GM21737 (cell line): ENCODE results near the gene IFT122.
"Not testable (repeated sequence)": the region's sequence is repeated elsewhere in the genome, so short reads cannot be mapped to it uniquely, and the experiment has no call there.

Source experiments
- ATAC-seq: cut with Tn5 transposase; IDR thresholded peaks from one replicate; pipeline ENCODE4 v1.9.1; 2021; ENCODE audit warnings: mild to moderate bottlenecking, moderate library complexity; ENCODE audit not compliant: unreplicated experiment

IFT122 gene

DNA sequence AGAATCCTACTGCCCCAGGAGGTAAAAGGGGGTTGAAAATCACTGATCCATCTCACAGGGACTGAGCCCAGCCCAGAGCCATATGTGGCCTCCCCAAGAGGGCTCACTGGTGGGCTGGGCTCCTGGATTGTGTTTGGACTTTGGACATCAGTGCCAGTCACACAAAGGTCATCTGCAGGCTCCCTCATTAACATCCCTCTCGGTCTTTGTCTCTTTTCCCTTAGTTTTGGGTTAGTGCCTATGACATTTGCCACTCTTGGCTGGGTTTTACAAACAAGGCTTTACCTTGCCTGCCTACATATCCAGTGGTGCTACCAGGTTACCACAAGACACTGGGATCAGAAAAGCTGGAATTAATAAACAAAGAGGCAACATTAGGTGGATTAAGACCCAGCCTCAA lies 27.9 kb downstream of the IFT122 start:
- ATAC-seq = no peak

DNA sequence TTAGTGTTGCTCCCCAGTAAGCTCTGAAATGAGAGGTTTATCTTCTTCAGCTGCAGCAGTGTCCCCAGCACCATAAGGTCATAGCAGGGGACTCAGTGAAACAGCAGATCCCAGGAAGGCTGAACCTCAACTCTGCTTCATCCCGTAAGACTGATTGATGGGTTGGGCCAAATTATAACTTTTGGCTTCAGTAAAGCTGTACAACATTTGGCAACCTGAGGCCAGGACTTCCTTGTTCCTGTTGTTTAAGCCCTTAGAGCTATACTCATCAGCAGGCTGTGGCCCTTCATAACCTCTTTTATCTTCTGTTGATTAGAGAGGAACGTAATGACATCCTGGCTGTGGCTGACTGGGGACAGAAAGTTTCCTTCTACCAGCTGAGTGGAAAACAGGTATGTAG lies 29.0 kb downstream of the IFT122 start:
- no peak for ATAC-seq

DNA sequence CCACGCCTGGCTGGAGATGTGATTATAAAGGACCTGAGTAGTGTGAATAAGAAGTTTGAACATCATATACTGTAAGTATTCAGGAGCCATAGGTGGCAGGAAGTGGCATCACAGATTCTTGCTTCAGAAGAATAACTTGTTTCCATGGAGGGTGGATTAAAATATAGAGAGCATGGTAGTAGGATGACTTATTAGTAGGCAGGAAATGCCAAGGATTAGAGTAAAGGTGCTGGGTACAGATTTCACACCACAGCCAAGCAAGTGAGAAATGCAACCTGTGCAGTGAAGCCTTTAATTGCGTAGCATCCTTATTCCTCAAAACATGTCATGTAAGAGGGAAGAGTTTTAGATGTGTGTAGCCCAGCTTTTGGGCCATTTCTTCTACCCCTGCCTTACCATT lies 30.8 kb downstream of the IFT122 start:
- ATAC-seq = no peak

DNA sequence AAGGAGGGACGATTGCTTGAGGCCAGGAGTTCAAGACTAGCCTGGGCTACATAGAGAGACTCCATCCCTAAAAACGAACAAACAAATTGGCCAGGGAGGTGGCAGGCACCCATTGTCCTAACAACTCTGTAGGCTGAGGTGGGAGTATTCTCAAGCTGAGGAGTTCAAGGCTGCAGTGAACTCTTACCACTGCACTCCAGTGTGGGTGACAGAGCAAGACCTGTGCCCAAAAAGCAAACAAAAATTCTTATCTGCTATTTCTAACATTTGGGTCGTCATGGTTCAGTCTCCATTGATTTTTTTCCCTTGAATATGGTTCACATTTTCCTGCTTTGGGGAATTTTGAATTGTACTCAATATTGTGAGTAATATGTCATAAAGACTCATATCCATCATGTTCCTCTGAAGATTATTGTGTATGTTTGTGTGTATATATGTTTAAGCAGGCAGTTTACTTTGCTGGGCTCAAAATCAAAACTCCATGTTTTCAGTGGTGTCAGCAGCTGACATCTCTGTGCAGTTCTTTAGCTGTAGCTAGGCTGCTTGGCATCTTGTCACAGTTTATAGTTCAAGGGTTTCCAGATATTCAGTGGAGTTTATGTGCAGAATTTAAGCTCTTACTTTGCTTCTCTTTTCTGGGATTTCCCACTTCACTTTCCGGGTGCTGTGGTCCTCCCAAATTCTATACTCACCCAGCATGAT lies 33.2 kb downstream of the IFT122 start:
- ATAC-seq = no peak

- no peak for ATAC-seq
Measured at GRCh38 chr3:129473769-129474152, 33.7 kb downstream of the IFT122 start.

DNA sequence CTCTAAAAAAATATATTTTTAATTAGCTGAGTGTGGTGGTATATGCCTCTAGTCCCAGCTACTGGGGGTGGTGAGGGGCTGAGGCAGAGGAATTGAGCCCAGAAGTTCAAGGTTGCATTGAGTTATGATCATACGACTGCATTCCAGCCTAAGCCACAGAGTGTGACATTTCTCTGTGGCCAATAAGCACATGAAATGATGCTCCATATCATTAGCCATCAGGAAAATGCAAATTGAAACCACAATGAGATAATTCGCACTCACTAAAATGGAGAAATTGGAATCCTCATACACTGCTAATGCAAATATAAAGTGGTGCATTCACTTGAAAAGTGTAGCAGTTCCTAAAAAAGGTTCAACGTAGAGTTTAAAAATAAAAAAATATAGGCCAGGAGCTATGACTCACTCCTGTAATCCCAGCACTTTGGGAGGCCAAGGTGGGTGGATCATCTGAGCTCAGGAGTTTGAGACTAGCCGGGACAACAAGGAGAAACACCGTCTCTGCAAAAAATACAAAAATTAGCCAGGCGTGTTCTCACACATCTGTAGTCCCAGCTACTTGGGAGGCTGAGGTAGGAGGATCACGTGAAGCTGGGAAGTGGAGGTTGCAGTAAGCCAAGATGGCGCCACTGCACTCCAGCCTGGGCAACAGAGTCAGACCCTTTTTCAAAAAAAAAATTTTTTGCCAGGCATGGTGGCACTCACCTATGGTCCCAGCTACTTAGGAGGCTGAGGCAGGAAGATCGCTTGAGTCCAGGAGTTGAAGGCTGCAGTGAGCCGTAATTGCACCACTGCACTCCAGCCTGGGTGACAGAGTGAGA lies 35.2 kb downstream of the IFT122 start:
- ATAC-seq = no peak

DNA sequence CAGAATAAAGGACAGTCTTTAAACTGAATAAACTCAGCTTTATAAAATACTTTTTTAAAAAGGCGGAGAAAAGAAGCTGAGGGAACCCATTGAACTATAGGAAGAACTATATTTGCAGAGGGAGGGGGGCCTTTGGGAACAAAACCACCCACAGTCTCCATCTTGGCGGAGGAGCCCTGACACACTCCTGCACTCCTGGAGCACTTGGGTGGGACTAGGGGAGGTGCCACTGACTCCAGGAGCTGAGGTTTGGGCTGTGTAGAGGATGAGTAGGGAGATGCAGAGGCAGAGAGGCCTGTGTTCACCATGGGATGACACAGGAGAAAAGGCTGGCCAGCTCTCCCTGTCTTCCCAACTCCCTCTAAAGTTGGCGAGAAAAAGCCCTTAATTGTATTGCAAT lies 35.8 kb downstream of the IFT122 start:
- no peak for ATAC-seq

DNA sequence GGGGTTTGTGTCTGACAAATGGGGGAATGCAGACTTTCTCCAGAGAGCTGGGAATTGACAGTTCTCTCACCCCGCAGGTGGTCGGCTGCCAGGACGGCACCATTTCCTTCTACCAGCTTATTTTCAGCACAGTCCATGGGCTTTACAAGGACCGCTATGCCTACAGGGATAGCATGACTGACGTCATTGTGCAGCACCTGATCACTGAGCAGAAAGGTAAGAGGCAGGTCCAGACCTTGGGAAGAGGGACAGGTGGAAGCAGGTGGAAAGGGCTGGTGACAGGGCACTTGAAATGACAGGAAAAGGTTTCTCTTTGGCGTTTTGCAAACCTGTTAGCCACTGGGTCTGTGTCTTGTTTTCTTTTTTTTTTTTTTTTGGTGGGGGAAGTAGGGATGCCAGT lies 36.6 kb downstream of the IFT122 start:
- ATAC-seq = no peak

DNA sequence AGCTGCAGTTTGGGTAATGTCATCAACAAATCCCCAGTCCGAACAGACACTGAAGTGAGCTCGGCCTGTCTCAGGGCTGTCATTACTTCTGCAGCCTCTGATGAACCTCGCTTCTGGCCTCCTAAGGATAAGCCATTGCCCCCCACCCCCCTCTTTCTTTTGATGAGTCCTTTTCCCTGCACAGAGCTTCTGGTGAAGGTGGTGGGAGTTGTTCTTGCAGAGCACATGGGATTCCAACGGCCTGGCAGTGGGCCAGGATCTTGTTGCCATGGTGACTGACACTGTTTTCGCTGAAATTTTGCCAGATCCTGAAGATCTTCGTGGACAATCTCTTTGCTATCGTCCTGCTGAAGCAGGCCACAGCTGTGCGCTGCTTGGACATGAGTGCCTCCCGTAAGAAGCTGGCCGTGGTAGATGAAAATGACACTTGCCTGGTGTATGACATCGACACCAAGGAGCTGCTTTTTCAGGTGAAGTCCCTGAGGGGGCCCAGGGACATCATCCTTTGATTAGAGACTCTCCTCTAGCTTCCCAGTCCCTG lies 41.3 kb downstream of the IFT122 start:
- ATAC-seq = not testable (repeated sequence)

DNA sequence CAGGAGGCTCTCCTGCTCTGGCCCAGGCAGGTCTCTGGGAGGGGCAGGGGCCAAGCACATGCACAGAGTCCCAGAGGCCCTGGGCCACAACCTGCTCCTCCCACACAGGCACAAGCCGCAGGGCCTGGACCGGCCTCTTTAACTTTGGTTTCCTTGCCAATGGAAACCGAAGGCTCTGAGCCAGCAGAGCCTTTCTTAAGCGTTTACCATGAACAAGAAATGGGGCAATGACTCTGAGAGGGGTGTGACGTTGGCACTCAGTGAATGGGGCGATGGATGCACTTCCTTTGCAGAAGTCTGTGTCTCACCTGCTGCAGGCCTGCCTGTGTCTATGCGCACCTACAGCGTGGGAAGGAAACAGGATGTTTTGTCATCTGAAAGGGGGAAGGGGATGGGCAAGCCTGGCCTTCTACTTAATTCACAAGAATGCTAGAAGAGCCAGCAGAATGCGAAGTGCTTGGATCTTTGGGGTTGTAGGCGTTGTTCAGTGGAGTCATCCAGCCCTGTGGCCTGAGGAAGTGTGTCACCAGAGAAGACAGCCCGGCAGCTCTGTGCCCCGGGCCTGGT lies 41.8 kb downstream of the IFT122 start:
- no peak for ATAC-seq

GRCh38 chr3:129482721-129483120 lies 42.7 kb downstream of the IFT122 start:
- no peak for ATAC-seq

- no peak for ATAC-seq
Measured at GRCh38 chr3:129483870-129484269, 43.8 kb downstream of the IFT122 start.

DNA sequence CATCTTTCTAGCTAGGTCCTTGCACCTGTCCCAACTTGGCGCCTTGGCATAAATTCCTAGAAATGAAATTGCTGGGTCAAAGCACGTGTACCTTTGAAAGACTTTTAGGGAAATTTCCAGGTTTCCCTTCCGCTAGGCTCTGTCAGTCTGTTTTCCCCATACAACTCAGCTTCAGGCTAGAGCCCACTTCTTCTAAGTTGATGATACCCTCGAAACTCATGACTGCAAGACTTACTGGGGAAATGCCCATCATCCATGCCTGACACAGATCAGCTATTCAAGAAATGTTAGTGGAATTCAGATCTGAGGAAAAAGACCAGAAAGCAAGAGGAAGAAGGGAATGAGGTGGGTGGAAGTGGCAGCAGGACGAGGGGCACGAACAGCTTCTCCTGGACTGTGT lies 45.1 kb downstream of the IFT122 start:
- ATAC-seq = not testable (repeated sequence)

DNA sequence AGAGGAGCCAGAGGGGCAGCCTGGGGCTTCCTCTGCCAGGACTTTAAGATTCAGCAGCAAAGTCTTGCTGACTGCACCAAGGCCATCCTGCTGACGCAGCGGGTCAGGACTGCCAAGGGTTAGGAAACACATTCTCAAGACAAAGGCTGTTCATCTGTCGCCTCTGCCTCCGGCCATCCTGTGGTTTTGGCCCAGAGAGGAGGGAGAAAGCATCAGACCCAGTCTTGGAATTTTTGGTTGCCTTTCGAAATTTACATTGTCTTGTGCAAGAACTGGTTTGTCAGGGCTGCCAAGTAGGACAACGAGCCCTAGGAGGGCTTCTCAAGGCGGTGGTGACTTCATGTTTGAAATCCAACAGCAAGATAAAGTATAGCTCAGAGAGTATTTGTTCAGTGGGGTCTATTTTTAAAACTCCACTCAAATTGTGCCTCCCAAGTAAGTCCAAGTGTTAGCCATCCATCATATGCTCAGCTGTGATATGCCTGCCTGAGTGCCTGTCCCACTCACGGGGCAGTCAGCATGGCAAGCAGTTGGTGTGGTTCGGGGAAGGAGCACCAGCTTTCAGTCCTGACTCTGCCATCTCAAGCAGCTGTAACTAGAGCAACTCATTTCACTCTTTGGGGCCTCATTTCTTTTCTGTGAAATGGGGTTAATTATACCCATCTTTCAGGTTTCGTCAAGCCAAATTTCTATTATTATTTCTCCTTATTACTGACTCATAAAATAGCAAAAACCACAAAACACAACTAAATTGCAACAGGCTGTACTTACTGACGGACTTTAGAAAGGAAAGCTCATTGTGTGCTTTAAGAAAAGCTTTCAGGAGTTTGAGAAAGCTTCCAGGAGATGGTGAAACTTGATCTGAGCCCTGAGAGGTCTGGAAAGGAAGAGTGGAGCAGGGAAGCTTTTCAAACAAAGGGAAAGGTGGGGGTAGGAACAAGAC lies 46.0 kb downstream of the IFT122 start:
- ATAC-seq = no peak

- ATAC-seq = no peak
Measured at GRCh38 chr3:129486664-129487035, 46.6 kb downstream of the IFT122 start.

GRCh38 chr3:129487183-129487867 lies 47.3 kb downstream of the IFT122 start:
- ATAC-seq = no peak

DNA sequence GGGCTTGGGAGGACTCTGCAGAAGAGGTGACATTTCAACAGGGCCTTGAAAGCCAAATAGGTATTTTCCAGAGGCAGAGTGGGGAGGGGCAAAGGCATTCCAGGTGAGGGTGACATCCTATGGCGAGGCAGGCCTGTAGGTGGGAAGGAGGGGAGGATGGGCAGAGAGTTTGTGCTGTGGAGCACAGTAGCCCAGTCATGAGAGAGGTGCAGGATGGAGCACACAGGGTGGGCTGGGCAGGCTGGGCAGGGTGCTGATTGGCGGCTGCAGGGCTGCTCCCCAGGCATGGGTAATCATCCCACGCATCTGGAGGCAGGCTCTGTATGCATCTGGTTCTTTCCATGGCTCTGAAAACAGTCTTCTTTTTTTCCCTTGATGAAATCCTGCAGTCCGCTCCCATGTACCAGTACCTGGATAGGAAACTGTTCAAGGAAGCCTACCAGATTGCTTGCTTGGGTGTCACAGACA lies 47.9 kb downstream of the IFT122 start:
- ATAC-seq = not testable (repeated sequence)

- ATAC-seq = not testable (repeated sequence)
Measured at GRCh38 chr3:129489258-129489657, 49.2 kb downstream of the IFT122 start.

GRCh38 chr3:129490273-129490675 lies 50.2 kb downstream of the IFT122 start:
- no peak for ATAC-seq

DNA sequence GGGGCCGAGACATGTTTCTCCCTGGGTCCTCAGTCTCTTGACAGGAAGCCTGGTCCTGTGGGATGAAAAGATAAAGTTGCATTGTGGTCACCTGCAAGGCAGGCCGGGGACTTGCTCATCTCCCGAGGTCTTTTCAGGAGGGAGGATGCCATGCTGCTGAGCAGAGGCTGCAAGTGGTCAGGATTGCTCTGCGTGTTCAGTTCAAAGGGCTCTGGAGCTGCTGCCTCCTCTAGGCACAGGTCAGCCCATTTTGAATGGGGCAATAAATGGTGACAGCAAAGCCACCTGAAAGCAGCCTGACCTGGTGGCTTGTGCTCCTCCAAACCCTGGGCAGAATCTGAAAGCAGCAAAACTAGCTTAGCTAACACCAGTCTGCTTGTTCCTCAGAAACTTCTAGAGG lies 51.1 kb downstream of the IFT122 start:
- ATAC-seq = not testable (repeated sequence)
